Activated naive CD4-positive, alpha-beta T cell treated with Interleukin-2 at 50 U/mL for 16 hours (primary cell): Measurements from ENCODE around the gene PISD.

Experiments used
- DNase-seq: peaks from one replicate; pipeline ENCODE4 v3.0.0-alpha.2; 2020

PISD gene

DNA sequence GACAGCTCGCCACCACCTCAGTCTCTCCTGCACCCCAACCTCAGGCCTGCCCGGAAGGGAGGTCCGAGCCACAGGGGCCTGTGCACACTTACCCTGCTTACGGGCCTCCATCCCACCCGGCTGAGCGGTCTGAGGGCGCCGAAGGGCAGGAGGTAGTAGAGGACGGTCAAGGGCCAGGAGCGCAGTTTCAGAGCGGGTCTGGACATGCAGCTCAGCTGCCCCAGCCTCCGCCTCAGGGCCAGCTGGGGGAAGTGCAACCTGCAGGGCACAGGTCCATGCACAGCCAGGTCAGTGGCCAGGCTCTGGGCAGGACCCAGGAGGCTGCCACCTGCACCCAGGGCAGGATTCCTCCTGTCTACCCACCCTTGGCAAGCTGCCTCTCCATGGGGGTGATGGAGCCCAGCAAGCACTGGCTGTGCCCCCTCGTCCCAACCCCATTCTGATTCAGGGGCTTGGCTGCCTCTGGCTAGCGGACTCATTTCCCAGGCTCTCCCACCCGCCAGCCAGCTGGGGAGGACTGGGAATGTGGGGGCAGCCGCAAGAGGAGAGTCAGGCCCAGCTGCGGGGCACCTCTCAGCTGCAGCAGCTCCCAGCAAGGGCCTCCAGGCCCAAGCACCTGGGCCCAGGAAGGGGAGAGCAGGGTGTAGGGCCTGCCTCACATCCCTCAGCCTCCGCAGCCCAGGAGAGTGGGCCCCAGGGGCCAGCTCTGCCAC is 38.3 kb downstream of the PISD start:
- DNase-seq = no peak

DNA sequence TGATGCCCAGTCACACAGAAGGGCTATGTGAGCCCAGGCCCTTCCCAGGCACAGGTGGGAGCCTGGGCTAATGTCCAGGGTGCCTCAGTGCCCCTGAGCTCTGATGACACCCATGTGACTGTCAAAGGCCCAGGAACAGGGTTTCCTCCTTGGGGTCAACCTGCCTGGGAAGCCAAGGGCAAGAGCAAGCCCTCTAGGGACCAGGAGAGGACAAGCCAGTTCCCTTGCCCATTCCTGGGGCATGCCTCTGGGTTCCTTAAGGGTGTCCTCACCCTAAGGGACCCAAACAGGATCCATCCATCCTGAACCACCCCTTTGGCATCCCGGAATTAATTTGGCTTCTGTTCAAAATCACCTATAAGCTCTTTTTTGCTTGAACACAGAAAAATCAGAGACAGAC is 39.0 kb downstream of the PISD start:
- no peak for DNase-seq

DNA sequence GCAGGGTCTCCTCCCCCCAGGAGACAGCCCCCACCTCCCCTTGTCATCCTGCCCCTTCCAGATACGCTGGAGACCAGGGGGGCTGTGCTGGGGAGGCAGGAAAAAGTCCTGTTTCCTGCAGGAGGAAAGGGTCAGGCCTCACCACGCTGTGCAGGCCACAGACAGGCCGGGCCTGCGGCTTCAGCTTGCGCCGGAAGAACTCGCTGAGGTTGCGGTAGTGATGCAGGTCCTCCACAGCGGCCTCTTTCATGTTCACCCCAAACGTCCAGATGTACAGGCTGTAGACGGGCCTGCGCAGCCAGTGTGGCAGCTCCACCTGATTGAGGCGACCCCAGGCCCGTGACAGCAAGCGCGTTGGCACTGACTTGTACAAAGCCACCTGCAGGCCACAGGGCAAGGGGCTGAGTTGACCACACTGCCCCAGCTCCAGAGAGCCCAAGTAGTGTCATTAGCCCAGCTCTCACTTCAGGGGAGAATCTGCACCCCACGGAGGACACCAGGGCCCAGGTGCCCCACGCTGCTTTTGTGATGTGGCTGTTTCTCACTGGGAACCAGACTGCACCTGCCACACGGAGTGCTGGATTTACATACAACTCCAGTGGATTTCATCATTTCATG is 40.4 kb downstream of the PISD start:
- no peak for DNase-seq

- no peak for DNase-seq
Measured at GRCh38 chr22:31620756-31621480, 41.1 kb downstream of the PISD start.

DNA sequence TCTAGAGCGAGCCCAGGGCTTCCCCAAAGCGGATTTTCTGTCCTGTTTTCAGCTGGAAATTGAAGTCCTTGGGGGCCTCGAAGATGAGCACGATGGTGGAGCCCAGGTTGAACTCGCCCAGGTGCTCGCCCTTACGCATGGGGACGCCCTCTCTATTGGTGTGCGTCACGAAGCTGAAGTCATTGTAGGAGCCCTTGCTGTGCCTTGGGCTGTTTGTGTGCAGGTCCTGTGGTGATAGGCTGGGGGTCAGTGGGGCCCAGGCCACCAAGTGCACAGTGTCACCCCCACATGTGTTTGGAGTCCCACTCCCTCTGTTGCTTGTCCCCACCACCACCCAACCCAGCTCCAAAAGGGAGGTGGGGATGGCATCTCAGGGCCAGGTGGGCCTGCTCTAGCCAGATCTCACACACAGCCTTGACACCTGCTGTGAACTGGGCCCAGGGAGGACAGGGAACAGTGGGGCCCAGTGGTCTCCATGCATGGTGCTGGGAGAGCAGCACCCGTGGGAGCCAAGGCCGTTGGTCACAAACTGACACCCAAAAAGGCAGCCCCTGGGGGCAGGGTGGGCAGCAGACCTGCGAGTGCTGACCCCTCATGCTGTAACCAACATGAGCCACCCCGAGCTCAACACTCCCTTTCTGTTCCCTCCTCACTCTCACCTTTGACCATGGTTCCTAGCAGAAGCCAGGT is 42.3 kb downstream of the PISD start:
- no peak for DNase-seq

DNA sequence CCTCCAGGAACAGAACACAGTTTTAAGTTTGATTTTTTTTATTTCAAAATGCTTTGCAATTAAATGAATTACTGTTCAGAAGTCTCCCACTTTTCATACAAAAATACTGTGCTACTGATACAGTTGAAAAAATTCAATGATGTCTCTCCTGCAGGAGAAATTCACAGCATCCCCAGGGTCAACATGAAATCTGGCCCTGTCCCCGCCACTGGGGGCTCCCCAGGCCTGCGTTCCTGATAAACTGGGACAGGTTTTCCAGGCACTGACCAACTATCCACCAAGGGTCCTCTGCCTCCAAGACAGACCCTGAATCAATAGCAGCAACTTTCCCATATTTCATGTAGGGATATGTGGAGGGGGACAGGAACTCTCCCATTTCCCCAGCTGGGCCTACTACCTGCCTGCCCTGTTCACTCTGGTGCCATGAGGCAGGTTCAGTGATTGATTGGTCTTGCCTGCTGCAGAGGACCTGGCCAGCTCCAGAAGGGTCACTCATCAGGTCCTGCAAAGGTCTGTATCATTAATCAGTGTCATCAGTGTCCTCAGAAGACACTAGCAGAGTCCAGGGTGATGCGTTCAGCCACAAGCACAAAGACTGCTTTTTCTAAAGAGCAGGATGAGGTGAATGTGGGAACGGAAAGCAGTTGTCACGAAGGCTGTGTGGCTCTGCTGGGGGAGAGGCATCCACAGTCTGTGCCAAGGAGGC is 43.4 kb downstream of the PISD start:
- no peak for DNase-seq

DNA sequence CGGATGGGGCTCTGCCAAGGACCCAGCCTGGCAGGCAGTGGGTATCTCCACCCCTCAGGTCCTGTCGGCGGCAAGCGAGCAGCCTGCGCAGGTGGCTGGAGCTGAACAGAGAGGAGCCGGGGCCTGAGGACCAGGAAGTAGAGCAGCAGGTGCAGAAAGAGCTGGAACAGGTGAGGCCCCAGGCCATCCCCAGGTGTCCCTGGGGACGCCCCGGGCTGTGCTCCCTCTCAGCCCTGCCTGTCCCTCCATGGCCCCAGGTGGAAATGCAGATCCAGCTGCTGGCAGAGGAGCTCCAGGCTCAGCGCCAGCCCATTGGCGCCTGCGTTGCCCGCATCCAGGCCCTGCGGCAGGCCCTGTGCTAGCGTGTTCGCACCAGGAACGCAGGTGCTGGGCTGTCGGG is 44.0 kb downstream of the PISD start:
- no peak for DNase-seq

DNA sequence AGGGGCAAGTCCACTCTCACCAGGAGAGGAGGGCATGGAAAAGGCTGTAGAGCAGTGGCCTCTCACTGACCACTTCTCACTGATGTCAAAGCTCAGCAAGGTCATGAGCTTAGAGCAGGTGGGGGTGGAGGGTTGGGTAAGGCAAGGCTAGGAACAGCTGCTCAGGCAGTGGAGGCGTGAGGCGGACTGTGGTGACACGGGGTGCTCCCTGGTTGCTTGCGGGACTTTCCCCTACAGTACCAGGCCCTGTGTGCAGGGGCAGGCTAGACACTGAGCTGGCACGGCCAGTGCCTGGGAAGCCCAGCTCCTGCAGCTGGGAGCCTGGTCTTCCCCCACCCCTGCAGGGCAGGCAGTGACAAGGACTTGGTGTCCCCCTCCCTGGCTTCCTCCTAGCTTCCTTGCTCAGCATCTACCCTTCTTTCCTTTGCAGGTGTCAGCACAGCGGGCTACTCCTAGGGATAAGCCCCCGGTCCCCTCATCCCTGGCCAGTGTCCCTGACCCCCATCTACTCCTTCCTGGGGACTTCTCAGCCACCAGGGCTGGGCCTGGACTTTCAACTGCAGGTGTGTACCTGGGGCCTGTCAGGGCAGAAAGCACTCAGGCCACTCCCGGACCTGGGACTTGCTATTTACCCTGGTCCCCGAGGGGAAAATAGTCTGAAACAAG is 45.6 kb downstream of the PISD start:
- peak; percentile 45 for DNase-seq

GRCh38 chr22:31615940-31616314 is 46.1 kb downstream of the PISD start:
- DNase-seq = no peak

GRCh38 chr22:31615491-31615860 is 46.5 kb downstream of the PISD start:
- no peak for DNase-seq

DNA sequence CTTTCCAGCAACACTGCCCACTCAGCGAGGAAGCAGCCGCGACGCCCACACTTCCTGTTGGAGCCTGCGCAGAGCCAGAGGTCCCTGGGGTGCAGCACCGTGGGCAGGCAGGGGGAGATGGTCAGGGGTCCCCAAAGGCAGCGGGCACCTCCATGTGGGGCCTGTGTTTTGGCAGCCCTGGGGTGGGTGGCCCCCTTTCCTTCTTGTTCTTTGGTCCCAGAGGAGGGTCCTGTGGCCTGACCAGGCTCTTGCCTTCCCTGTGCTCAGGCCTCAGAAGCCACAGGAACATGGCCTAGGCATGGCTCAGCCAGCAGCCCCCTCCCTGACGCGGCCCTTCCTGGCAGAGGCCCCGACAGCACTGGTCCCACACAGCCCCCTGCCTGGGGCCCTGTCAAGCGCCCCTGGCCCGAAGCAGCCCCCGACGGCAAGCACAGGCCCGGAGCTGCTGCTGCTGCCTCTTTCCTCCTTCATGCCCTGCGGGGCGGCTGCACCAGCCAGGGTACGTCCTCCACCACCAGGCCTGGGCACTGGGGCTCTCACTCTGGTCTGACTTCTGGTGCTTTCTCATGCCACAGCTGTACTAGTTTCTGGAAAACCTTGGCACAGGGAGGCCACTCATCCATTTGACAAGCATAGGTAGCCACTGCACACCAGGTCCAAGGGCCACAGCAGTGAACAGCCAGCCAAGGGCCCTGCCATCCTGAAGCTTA is 47.1 kb downstream of the PISD start:
- DNase-seq = no peak

GRCh38 chr22:31613904-31614296 is 48.1 kb downstream of the PISD start:
- DNase-seq = no peak

- no peak for DNase-seq
Measured at GRCh38 chr22:31613286-31613903, 48.6 kb downstream of the PISD start.

DNA sequence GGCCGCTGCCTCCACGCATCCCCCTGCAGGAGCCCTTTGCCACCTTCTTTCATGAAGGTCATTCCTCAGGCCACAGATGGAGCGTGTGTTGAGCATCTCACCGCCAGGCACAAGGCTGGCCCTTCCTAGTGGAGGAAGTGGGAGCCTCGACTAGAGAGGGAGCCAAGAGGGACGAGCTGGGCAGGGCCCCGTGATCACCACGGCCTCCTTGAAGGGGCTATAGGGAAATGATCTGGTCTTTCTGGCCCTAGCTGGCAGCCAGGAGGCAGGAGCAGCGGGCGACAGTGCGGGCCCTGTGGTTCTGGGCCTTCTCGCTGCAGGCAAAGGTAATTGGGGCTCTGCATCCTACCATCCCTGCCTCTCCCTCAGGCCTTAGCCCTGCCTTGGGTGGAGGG is 49.1 kb downstream of the PISD start:
- no peak for DNase-seq

DNA sequence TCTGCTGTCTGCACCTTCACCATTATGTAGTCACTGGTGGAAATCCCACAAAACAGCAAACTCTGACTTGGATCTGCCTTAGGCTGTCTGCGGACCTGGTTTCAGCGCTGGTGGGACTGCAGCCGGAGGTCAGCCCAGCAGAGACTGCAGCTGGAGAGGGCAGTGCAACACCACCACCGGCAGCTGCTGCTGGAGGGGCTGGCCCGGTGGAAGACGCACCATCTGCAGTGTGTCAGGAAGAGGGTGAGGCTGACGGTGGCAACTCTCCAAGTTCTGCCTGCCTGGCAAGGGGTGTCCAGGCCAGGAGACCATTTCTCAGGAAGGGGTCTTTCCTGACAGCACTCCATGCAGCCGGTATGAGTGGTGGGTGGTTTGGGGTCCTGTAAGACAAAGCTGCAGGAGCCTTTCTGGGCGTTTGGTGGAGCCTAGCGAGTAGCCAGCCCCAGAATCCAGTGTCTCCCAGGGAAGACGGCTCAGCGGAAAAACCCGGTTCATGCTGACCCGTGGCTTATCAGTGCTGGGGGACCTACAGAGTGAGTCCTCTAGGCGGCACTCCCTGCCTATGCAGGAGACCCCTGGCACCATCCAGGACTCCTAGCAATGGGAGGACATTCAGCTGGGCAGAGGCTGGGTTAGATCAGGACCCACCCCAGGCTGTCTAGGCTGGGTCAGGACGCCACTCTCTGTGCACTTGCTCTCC is 50.8 kb downstream of the PISD start:
- no peak for DNase-seq

- DNase-seq = no peak
Measured at GRCh38 chr22:31610611-31611010, 51.4 kb downstream of the PISD start.

DNA sequence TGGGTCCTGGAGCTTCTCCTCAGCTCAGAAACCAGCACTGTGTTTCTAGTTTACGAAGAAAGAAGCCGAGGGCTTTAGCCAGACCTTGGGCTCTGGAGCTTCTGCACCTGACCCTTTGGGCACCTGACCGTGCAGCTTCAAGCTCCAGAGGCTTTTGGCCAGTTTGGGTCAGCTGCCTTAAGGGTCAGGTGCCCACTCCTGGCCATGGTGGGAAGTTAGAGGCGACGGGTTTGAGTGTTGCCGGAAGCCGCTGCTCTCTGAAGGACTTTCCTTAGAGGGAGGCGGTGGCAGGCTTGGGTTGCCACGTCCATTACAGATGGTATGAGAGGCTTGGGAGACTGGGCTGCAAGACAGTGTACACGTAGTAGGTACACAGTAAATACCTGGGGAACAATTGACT is 52.3 kb downstream of the PISD start:
- DNase-seq = no peak

- DNase-seq = no peak
Measured at GRCh38 chr22:31607696-31608095, 54.3 kb downstream of the PISD start.

- DNase-seq = no peak
Measured at GRCh38 chr22:31605851-31606585, 56.0 kb downstream of the PISD start.
